ENCODE results near the gene LRRC32. TPM values are rescaled to one million over a fixed set of nuclear protein-coding genes. Genes with fewer than 3 reads are reported as not detected.
"Not testable (repeated sequence)": the region's sequence is repeated elsewhere in the genome, so short reads cannot be mapped to it uniquely, and the experiment has no call there.

Gene LRRC32
- total RNA-seq, 1 donor from 2014 or later: 5.6 TPM

- no peak for DNase-seq (ENCODE audit: low read depth)
Measured at GRCh38 chr11:76613901-76614300, 56.6 kb downstream of the LRRC32 start.

DNA sequence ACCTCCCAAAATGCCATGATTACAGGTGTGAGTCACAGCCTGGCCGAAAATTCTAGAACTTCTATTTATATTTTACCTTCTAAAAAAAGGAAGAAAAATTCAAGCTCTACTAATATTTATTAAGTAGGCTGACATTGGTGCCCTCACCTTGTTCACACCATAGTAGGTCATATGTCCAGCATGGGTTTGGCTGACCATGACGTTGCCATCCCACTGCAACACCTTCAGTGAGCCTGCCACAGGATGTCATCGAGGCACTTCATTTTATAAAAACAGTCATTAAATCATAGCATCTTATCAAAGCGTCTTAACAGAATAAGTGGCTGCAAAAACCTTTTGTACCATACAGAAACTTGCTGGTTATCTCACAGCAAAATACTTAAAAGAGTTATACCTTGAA lies 58.3 kb downstream of the LRRC32 start:
- DNase-seq (ENCODE audit: low read depth): no peak

GRCh38 chr11:76610871-76611475 lies 59.6 kb downstream of the LRRC32 start:
- no peak for DNase-seq (ENCODE audit: low read depth)

GRCh38 chr11:76610371-76610770 lies 60.2 kb downstream of the LRRC32 start:
- no peak for DNase-seq (ENCODE audit: low read depth)

GRCh38 chr11:76609736-76610370 lies 60.7 kb downstream of the LRRC32 start:
- DNase-seq (ENCODE audit: low read depth): no peak

DNA sequence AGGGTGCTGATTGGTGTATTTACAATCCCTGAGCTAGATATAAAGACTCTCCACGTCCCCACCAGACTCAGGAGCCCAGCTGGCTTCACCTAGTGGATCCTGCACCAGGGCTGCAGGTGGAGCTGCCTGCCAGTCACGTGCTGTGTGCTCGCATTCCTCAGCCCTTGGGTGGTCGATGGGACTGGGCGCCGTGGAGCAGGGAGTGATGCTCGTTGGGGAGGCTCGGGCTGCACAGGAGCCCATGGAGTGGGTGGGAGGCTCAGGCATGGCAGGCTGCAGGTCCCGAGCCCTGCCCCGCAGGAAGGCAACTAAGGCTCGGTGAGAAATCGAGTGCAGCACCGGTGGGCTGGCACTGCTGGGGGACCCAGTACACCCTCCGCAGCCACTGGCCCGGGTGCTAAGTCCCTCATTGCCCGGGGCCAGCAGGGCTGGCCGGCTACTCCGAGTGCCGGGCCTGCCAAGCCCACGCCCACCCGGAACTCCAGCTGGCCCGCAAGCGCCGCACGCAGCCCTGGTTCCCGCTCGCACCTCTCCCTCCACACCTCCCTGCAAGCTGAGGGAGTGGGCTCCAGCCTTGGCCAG lies 61.6 kb downstream of the LRRC32 start:
- not testable (repeated sequence) for DNase-seq (ENCODE audit: low read depth)

DNA sequence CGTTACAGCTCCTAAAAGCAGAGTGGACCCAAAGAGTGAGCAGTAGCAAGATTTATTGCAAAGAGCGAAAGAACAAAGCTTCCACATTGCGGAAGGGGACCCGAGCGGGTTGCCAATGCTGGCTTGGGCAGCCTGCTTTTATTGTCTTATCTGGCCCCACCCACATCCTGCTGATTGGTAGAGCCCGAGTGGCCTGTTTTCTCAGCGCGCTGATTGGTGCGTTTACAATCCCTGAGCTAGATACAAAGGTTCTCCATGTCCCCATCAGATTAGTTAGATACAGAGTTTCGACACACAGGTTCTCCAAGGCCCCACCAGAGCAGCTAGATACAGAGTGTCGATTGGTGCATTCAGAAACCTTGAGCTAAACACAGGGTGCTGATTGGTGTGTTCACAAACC lies 62.3 kb downstream of the LRRC32 start:
- DNase-seq (ENCODE audit: low read depth): not testable (repeated sequence)

Other genes starting within 250 kb of the LRRC32 start
- gene EMSY, start 225.7 kb downstream of the LRRC32 start, total RNA-seq: 6.6 and 12.2 TPM in 2 replicates
- gene TSKU, start 112.6 kb upstream of the LRRC32 start, total RNA-seq: 13.5 and 29.5 TPM in 2 replicates
- gene ACER3, start 190.2 kb upstream of the LRRC32 start, total RNA-seq: 15.1 and 19.4 TPM in 2 replicates